GM23338 (cell line): Measurements from ENCODE around the gene PHOX2A. TPM values are rescaled to one million over a fixed set of nuclear protein-coding genes. Genes with fewer than 3 reads are reported as not detected.

Experiments used
- ATAC-seq: fragments of 200-7000 bp; cut with Tn5 transposase; 3 replicates; pipeline ENCODE4 v1.9.1; 2020
- DNase-seq: peaks from one replicate; pipeline ENCODE4 v3.0.0-alpha.2; 2015; ENCODE audit warnings: low spot score
- H2AFZ ChIP-seq: fragments of 200-600 bp; sonication (generic); 2 replicates; pipeline ENCODE4 v1.8.0; 2016; ENCODE audit warnings: antibody characterized with exemption, mild to moderate bottlenecking, moderate library complexity
- H3F3A ChIP-seq: fragments of 200-600 bp; sonication (generic); replicated peaks from 2 replicates; pipeline ENCODE4 v1.8.0; 2017; ENCODE audit warnings: antibody characterized with exemption, mixed run types, low read depth
- H3K27ac ChIP-seq: fragments of 200-600 bp; sonication (generic); 2 replicates; pipeline ENCODE4 v1.6.1; 2016; ENCODE audit warnings: low read depth
- H3K27me3 ChIP-seq: fragments of 200-600 bp; sonication (generic); 2 replicates; pipeline ENCODE4 v1.8.0; 2016; ENCODE audit warnings: mild to moderate bottlenecking, mixed run types, moderate library complexity; ENCODE audit not compliant: insufficient read depth
- H3K36me3 ChIP-seq: fragments of 200-600 bp; sonication (generic); 2 replicates; pipeline ENCODE4 v1.8.0; 2016; ENCODE audit warnings: mild to moderate bottlenecking; ENCODE audit not compliant: insufficient read depth
- H3K4me1 ChIP-seq: fragments of 200-600 bp; sonication (generic); 2 replicates; pipeline ENCODE4 v1.8.0; 2016; ENCODE audit warnings: mild to moderate bottlenecking, moderate library complexity; ENCODE audit not compliant: insufficient read depth
- H3K4me2 ChIP-seq: fragments of 200-600 bp; sonication (generic); 2 replicates; pipeline ENCODE4 v1.7.1; 2017; ENCODE audit warnings: mixed run types
- H3K4me3 ChIP-seq: fragments of 200-600 bp; sonication (generic); 2 replicates; pipeline ENCODE4 v1.6.1; 2016; ENCODE audit warnings: mixed run types
- H3K79me2 ChIP-seq: fragments of 200-600 bp; sonication (generic); replicated peaks from 2 replicates; pipeline ENCODE4 v1.8.0; 2017; ENCODE audit warnings: mild to moderate bottlenecking; ENCODE audit not compliant: insufficient read depth
- H3K9me2 ChIP-seq: fragments of 200-600 bp; sonication (generic); 2 replicates; pipeline ENCODE4 v1.8.0; 2017; ENCODE audit not compliant: insufficient read depth
- H4K20me1 ChIP-seq: fragments of 200-600 bp; sonication (generic); replicated peaks from 2 replicates; pipeline ENCODE4 v1.8.0; 2017; ENCODE audit warnings: mild to moderate bottlenecking; ENCODE audit not compliant: insufficient read depth
- H3K27ac Mint-ChIP-seq: 2 replicates; pipeline ENCODE4 v1.8.0; 2020; ENCODE audit warnings: inconsistent platforms, mild to moderate bottlenecking, moderate library complexity, mixed read lengths
- H3K27me3 Mint-ChIP-seq: 3 replicates; pipeline ENCODE4 v1.8.0; 2022; ENCODE audit warnings: low read depth, mild to moderate bottlenecking, moderate library complexity, mixed read lengths, inconsistent platforms; ENCODE audit not compliant: insufficient read depth, poor library complexity
- H3K36me3 Mint-ChIP-seq: 3 replicates; pipeline ENCODE4 v1.8.0; 2021; ENCODE audit warnings: low read depth, mild to moderate bottlenecking, inconsistent platforms, moderate library complexity, mixed read lengths
- H3K4me1 Mint-ChIP-seq: 3 replicates; pipeline ENCODE4 v1.8.0; 2020; ENCODE audit warnings: mild to moderate bottlenecking, inconsistent platforms, mixed read lengths
- H3K4me3 Mint-ChIP-seq: 3 replicates; pipeline ENCODE4 v1.8.0; 2021; ENCODE audit warnings: moderate library complexity, mild to moderate bottlenecking, inconsistent platforms, mixed read lengths
- H3K9me3 Mint-ChIP-seq: 3 replicates; pipeline ENCODE4 v1.8.0; 2020; ENCODE audit warnings: moderate library complexity, mild to moderate bottlenecking, inconsistent platforms, mixed read lengths
- EZH2 ChIP-seq: fragments of 200-600 bp; sonication (generic); IDR thresholded peaks from one replicate; pipeline ENCODE4 v1.8.0; 2017; ENCODE audit warnings: antibody characterized with exemption, mild to moderate bottlenecking, low read depth; ENCODE audit not compliant: unreplicated experiment
- EZH2phosphoT487 ChIP-seq: fragments of 200-600 bp; sonication (generic); IDR thresholded peaks from one replicate; pipeline ENCODE4 v1.8.1; 2018; ENCODE audit warnings: antibody characterized with exemption; ENCODE audit not compliant: unreplicated experiment
- NANOG ChIP-seq: IDR thresholded peaks from 2 replicates; pipeline ENCODE4 v1.6.1; 2016; ENCODE audit warnings: antibody characterized with exemption, borderline replicate concordance
- REST ChIP-seq: IDR thresholded peaks from one replicate; pipeline ENCODE4 v1.6.1; 2018; ENCODE audit warnings: antibody characterized with exemption; ENCODE audit not compliant: unreplicated experiment
- polyA plus RNA-seq: library from polyadenylated mRNA; unstranded; fragments of >200 nt; fragmentation: Nextera tagmentation; extraction: Ambion mirVana; gene quantifications from 2 replicates; pipeline ENCODE4 v1.2.1, GENCODE V29; 2016
- total RNA-seq: library from RNA; depleted of rRNA; stranded (reverse); fragments of >200 nt; shearing (Covaris generic); gene quantifications from 2 replicates; pipeline ENCODE4 v1.2.3, GENCODE V29; 2014

The PHOX2A gene
- total and polyA plus RNA-seq, 2 experiments from 2014 or later, result 0.31 TPM; not detected in 1

- Histone ChIP-seq H3K4me2 (peak overlapping the region; percentile 96), H2AFZ (peak overlapping the region; percentile 98; the same call in 1 of the 2 replicates), H4K20me1 (peaks cover 10% of the 10 kb centered on the region), H3K79me2 (no peaks in the 10 kb centered on the region), H3K27ac (no peak overlapping the region), H3F3A (0 out of 2 replicates have a peak, but pooled peaks cover 9% of the 10 kb centered on the region), H3K36me3 (no peaks in the 10 kb centered on the region), H3K4me1 (peaks cover 29% of the 10 kb centered on the region), H3K4me3 (peak overlapping the region; percentile 84), H3K9me2 (no peaks in the 10 kb centered on the region), H3K27me3 (peaks cover 100% of the 10 kb centered on the region)
- Mint-ChIP-seq H3K36me3 (peaks cover 4% of the 10 kb centered on the region; the same call in 1 of the 3 replicates), H3K9me3 (peaks cover 4% of the 10 kb centered on the region; the same call in 2 of the 3 replicates), H3K27ac (no peak overlapping the region), H3K4me3 (peak overlapping the region; percentile 70), H3K27me3 (peaks cover 50% of the 10 kb centered on the region), H3K4me1 (peaks cover 38% of the 10 kb centered on the region)
- peak; percentile 53 for DNase-seq
- TF ChIP-seq EZH2phosphoT487 (peak; percentile 79), EZH2 (peak; percentile 94), NANOG (no peak)
- ATAC-seq, result peak; percentile 4
Observed at GRCh38 chr11:72243173-72244059, 560 bp downstream of the PHOX2A start.

DNA sequence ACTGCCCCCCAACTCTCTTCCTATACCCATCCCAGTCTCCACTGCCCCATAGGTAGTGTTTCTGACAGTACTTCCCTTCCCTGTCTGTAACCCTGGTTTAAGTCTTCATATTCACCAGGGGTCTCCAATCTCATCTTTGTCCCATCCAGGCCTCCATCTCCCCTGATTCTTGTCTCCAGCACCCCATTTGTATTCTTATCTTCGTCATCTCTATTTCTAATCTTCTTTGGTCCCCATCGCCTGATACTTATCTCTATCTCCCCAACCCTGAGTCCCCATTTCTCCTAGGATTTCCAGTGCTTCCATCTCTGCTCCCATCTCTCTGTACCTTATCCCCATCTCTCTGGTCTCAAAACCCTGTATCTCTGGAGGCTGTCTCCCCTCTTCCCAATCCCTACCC, 1.8 kb downstream of the PHOX2A start:
- DNase-seq, result no peak
- Histone ChIP-seq H3K4me1 (peaks cover 35% of the 10 kb centered on the region), H3K27me3 (peaks cover 89% of the 10 kb centered on the region), H3K27ac (no peak overlapping the region), H3K36me3 (no peaks in the 10 kb centered on the region), H3K9me2 (no peaks in the 10 kb centered on the region), H3K79me2 (no peaks in the 10 kb centered on the region), H4K20me1 (peaks cover 10% of the 10 kb centered on the region), H3K4me2 (no peak overlapping the region), H3F3A (0 out of 2 replicates have a peak, but pooled peaks cover 9% of the 10 kb centered on the region), H3K4me3 (no peak overlapping the region), H2AFZ (no peak overlapping the region)
- TF ChIP-seq REST (no peak), EZH2 (peak; percentile 44)
- Mint-ChIP-seq H3K4me1 (peaks cover 40% of the 10 kb centered on the region), H3K4me3 (peak overlapping the region; percentile 7; the same call in 1 of the 3 replicates), H3K36me3 (peaks cover 8% of the 10 kb centered on the region), H3K27me3 (peaks cover 50% of the 10 kb centered on the region), H3K9me3 (peaks cover 4% of the 10 kb centered on the region; the same call in 2 of the 3 replicates), H3K27ac (no peak overlapping the region)
- ATAC-seq, result no peak
